Renal cortical epithelial cell (primary cell): ENCODE results near the gene OR56B4. TPM values are rescaled to one million over a fixed set of nuclear protein-coding genes. Genes with fewer than 3 reads are reported as not detected.

ENCODE experiments used
- DNase-seq: peaks from one replicate; pipeline ENCODE4 v3.0.0-alpha.2; 2011; ENCODE audit warnings: low read depth
- total RNA-seq: library from RNA; depleted of rRNA; stranded (reverse); fragments of >200 nt; gene quantifications from 2 replicates; pipeline ENCODE4 v1.2.3, GENCODE V29; 2014

The OR56B4 gene
- total RNA-seq, 1 donor from 2014 or later = not detected

DNA sequence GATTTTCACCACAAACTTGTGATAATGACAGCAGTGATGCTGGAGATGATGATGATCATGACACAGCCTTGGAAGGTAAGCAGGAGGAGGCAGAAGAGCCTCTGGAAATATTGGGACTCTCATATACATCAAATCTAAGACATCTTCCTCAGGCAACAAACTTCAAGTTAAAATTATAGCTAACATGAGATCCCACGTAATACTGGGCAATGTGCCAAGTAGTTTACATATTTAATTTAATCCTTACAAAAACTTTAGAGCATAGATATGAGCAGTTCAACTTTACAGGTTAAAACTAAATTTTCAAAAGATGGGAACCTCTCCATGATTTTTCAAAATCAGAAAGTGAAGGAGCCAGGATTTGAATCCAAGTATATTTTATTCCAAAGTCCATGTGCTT is 43.6 kb downstream of the OR56B4 start:
- DNase-seq = no peak

DNA sequence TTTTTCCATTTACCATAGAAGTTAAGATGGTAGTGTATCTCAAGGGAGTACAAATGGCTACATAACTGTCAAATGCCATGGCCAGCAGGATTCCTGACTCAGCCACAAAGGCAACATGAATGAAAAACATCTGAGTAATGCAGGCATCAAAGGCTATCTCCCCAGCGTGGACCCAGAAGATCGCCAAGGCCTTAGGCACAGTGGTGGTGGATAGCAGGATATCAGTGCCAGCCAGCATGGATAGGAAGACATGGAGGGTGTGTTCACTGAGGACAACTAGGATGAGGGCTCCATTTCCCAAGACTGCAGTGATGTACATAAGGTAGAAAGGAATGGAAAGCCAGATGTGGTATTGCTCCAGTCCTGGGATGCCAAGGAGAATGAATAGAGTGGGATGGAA is 44.6 kb downstream of the OR56B4 start:
- no peak for DNase-seq

DNA sequence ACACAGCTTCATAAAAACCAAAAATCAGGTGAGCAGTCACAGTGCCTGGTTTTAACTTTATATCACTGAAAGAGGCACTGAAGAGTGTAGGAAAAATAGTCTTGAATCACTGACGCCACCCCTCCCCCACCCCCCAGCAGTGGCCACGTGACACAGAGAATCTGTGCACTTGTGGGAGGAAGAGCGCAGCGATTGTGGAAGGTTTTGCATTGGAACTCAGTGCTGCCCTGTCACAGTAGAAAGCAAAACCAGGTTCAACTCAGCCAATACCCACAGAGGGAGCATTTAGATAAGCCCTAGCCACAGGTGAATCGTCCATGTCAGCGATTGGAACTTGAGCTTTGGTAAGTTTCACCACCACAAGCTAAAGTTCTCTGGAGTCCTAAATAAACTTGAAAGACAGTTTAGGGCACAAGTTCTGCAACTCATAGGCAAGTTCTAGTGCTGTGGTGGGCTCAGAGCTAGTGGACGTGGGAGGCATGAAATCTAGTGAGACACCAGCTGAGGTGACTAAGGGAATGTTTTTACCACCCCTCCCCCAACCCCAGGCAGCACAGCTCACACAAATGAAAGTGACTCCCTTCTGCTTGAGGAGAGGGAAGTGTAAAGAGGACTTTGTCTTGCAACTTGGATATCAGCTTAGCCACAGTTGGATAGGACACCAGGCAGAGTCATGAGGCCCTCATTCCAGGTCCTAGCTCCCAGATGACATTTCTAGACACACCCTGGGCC is 49.3 kb downstream of the OR56B4 start:
- DNase-seq = no peak

Other genes starting within 250 kb of the OR56B4 start
- not detected in 2 replicates for gene OR52E8, start 250.0 kb upstream of the OR56B4 start, total RNA-seq
- gene OR52E4, start 227.1 kb upstream of the OR56B4 start, total RNA-seq = not detected in 2 replicates
- not detected in 2 replicates for gene OR52E5, start 214.5 kb upstream of the OR56B4 start, total RNA-seq
- not detected in 2 replicates for gene OR56A3, start 165.4 kb upstream of the OR56B4 start, total RNA-seq
- not detected in 2 replicates for gene OR56A5, start 139.2 kb upstream of the OR56B4 start, total RNA-seq
- gene OR52L1, start 120.7 kb upstream of the OR56B4 start, total RNA-seq = not detected in 2 replicates
- not detected in 2 replicates for gene OR56A4, start 100.7 kb upstream of the OR56B4 start, total RNA-seq
- gene OR56A1, start 76.9 kb upstream of the OR56B4 start, total RNA-seq = not detected in 2 replicates
- not detected in 2 replicates for gene OR52B2, start 62.6 kb downstream of the OR56B4 start, total RNA-seq
- gene OR52W1, start 91.5 kb downstream of the OR56B4 start, total RNA-seq = not detected in 2 replicates
- not detected in 2 replicates for gene C11orf42, start 97.9 kb downstream of the OR56B4 start, total RNA-seq
- gene FHIP1B, start 127.0 kb downstream of the OR56B4 start, total RNA-seq = 7.6 and 20.3 TPM in 2 replicates
- gene CNGA4, start 131.4 kb downstream of the OR56B4 start, total RNA-seq = 0.25 and 0.35 TPM in 2 replicates
- gene CCKBR, start 152.2 kb downstream of the OR56B4 start, total RNA-seq = not detected in 2 replicates
- 50.3 and 118 TPM in 2 replicates for gene CAVIN3, start 212.8 kb downstream of the OR56B4 start, total RNA-seq